ENCODE measurements around the gene GNG3.

DNA sequence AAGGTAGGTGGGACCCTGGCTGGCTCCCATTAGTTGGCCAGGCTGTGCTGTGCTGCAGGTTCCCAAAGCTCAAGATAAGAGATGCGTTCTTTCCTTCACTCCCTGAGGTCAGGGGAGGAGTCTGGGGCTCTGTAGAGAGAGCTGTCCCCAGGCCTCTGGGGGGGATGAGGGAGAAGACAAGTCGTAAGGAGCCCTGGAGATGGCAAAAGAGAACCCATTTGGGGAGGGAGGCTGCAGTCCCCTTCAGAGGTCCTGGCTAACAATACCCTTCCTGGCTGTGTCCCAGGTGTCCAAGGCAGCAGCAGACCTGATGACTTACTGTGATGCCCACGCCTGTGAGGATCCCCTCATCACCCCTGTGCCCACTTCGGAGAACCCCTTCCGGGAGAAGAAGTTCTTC, 916 bp downstream of the GNG3 start:
- TF ChIP-seq ZFP3 (CRISPR knock-in tag; IDR thresholded peaks at IDR 0.05): no peak
- TF ChIP-seq, protein P1, sequence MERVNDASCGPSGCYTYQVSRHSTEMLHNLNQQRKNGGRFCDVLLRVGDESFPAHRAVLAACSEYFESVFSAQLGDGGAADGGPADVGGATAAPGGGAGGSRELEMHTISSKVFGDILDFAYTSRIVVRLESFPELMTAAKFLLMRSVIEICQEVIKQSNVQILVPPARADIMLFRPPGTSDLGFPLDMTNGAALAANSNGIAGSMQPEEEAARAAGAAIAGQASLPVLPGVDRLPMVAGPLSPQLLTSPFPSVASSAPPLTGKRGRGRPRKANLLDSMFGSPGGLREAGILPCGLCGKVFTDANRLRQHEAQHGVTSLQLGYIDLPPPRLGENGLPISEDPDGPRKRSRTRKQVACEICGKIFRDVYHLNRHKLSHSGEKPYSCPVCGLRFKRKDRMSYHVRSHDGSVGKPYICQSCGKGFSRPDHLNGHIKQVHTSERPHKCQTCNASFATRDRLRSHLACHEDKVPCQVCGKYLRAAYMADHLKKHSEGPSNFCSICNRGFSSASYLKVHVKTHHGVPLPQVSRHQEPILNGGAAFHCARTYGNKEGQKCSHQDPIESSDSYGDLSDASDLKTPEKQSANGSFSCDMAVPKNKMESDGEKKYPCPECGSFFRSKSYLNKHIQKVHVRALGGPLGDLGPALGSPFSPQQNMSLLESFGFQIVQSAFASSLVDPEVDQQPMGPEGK (CRISPR knock-in tag; IDR thresholded peaks at IDR 0.05; ENCODE audit: borderline replicate concordance): no peak
- TF ChIP-seq ZNF70 (CRISPR knock-in tag; IDR thresholded peaks at IDR 0.05): no peak
- TF ChIP-seq ZNF8 (CRISPR knock-in tag; IDR thresholded peaks at IDR 0.05): no peak

Data from SK-N-SH treated with all-trans-retinoic acid at 6 μM for 48 hours (cell line).